Right ventricle myocardium superior (tissue), 1 donor: ENCODE results near the gene JARID2. TPM values are rescaled to one million over a fixed set of nuclear protein-coding genes. Genes with fewer than 3 reads are reported as not detected.
A peak's percentile ranks its signal among the peaks of the same experiment; 100 is the strongest.

Source experiments
- ATAC-seq: fragments of 200-7000 bp; cut with Tn5 transposase; one replicate; pipeline ENCODE4 v1.9.1; 2020; ENCODE audit warnings: mild to moderate bottlenecking; ENCODE audit not compliant: poor library complexity
- DNase-seq: peaks from one replicate; pipeline ENCODE4 v3.0.0-alpha.2; 2020
- intact Hi-C: fragments of 100-400 bp; cut with DNase I; formaldehyde crosslinking; loops from one replicate; pipeline ENCODE4 v1.11.2; 2022
- total RNA-seq: library from RNA; stranded (reverse); fragmentation: NEBNext Ultra II Directional; extraction: Animal tissue kit (Norgen Biotek cat#: 25700); gene quantifications from one replicate; pipeline ENCODE4 v1.2.1, GENCODE V29; 2021
- donor health status: DM: no; HTN: yes; CAD: no; lungs with severe emphysema.

Gene JARID2
- total RNA-seq, 1 donor from 2014 or later, result 8.1 TPM

DNA sequence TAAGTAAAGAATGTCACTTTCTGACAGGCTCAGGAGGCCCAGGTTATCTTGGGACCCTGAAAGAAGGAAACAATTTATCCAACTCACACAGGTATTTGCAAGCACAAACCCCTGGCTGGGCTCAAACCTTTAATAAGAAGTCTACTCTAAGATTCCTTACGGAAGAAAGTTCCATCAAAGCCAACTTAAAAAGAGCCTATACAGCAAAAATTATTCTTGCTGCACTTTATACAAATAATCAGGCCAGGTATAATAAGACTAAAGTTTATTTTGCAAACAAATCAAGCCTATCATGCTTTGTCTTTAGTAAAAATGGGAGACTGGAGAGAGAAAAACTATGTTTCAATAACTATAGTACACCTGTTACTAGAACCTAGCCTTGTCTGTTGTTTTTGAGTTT lies 314.8 kb downstream of the JARID2 start:
- DNase-seq, result no peak
- intact Hi-C loops, result no loop called here

DNA sequence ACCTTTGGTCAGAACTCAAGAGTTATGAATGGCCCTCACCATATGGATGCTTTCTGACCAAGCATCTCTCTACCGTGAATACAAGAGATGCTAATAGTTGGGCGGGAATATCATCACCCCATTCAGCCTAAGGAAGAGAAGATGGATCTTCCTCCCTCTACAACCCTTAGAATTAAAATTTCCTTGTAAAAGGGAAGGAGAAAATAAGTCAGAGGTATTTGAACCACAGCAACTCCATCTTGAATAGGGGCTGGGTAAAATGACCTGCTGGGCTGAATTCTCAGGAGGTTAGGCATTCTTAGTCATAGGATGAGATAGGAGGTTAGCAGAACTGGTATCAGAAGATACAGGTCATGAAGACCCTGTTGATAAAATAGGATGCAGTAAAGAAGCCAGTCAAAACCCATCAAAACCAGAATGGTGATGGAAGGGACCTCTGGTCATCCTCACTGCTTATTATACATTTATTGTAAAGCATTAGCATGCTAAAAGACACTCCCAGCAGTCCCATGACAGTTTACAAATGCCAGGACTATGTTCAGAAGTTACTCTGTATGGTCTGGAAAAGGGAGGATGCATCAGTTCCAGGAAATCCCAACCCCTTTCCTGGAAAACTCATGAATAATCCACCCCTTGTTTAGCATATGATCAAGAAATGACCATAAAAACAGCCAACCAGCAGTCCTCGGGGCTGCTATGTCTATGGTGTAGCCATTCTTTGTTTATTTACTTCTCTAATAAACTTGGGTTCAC lies 315.8 kb downstream of the JARID2 start:
- intact Hi-C loops, result no loop called here
- no peak for DNase-seq
- no peak for ATAC-seq

More for the DNA sequence above, 314.8 kb downstream of the JARID2 start:
- no peak for ATAC-seq

DNA sequence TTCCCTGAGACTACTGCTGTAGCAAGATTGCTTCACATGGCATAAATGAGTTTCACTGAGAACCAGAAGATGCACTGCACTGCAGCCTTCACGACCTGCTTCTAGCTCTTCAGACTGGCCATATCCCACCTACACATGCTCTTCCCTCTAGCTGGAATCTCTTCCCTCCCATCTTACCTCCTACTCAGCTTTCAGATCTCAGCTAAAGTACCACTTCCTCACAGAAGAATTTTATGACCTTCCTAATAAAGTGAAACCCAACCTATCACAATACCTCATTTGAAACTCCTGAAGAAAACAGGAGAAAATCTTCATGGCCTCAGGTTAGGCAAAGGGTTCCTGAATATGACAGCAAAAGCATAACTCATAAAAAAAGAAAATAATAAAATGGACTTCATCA lies 317.1 kb downstream of the JARID2 start:
- intact Hi-C loops, result no loop called here
- no peak for DNase-seq

DNA sequence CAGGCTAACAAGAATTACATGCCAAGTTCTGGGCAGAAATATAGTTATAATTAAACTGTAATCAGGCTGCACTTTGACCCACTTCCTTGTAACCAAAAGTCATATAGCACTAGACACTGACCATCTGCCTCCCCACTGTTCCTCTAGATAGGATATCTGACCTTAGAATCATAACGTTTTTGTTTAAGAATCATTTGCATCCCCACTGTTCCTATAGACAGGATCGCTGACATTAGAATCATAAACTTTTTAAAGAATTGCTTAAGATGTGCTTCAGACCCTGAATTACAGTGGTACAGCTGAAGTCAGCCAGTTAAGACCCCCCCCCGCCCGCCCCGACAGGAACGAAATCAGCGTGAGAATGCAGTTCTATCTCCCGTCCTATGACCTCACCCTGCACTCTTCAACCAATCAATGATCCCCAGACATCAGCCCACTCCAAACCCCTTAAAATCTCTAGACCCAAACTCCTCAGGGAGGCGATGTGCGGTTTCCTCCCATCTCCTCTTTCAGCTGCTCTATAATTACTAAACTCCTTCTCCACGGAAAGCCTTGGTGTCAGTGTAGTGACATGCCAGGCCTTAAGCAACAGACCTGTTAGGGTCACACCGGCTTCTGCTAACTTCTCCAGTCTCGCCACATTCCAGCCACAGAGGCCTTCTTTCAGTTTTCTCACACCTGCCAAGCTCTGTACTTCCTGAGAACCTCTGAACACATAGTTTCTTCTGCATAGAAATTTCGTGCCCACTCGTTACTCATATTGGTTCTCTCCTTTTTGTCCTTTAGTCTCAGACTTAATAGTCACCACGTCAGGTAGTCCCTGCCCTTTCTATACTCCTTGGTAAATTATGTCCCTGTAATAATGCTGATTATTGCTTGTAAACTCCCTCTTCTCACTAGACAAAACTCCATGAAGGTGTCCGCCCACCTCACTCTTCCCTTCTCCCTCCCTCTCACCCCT lies 323.4 kb downstream of the JARID2 start:
- no peak for DNase-seq
- intact Hi-C loops, result no loop called here
- ATAC-seq, result peak; percentile 63

More for the DNA sequence above, 317.1 kb downstream of the JARID2 start:
- no peak for ATAC-seq

DNA sequence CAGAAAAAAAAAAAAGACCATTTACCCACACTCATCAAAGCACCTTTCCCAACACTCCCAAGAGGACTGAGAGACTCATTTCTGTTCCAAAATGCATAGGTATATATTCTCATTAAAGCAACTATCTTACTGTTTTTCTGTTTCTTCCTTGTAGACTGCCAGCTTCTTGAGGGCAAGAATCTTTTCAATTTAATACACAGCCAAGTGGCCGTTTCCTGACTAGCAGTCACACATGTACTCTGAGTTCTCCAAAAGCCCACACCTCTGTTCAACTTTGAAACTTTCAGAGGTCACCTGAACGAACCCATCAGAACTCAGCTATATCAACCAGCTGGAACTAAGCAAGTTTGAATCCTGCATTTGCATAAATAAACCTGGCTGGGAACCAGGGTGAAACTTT lies 324.3 kb downstream of the JARID2 start:
- no peak for ATAC-seq
- no peak for DNase-seq

More for the DNA sequence above, 324.3 kb downstream of the JARID2 start:
- intact Hi-C loops, result no loop called here
